Islet of Langerhans (tissue), 1 donor: ENCODE measurements around the gene SLC25A5.
A peak's percentile ranks its signal among the peaks of the same experiment; 100 is the strongest.
"Not testable (repeated sequence)": the region's sequence is repeated elsewhere in the genome, so short reads cannot be mapped to it uniquely, and the experiment has no call there.

ENCODE experiments used
- FAIRE-seq: peaks from one replicate; lab custom pipeline; 2011; peaks lifted over from hg19 to GRCh38; lab: Jason Lieb, UNC

The SLC25A5 gene

GRCh38 chrX:119467842-119468550 is at the start of gene SLC25A5:
TSS of gene SLC25A5 (plus strand) at chrX:119468444. CDS start at chrX:119468516, 72 bp downstream.
- no peak for FAIRE-seq

DNA sequence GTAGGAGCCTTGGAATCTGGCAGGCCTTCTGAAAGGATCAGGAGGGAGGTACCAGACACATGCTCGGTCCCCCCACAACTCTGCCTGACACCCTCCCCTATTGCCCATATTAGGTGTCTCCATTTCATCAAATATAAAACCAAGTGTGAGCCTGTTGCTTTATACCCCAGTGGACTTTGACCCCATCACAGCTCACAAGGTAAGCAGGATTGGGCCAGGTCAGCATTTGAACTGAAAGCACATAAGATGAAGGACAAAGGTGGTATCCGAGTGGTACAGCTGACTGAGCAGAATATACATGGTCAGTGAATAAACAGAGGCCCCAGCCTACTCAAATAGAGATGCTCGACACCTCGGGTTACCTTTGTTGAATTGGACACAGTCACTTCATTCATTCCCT is 49.1 kb upstream of the SLC25A5 start:
- FAIRE-seq: no peak

GRCh38 chrX:119419898-119420297 is 48.3 kb upstream of the SLC25A5 start:
- FAIRE-seq: no peak

- no peak for FAIRE-seq
These were observed 47.1 kb upstream of the SLC25A5 start for GRCh38 chrX:119421016-119421705.

DNA sequence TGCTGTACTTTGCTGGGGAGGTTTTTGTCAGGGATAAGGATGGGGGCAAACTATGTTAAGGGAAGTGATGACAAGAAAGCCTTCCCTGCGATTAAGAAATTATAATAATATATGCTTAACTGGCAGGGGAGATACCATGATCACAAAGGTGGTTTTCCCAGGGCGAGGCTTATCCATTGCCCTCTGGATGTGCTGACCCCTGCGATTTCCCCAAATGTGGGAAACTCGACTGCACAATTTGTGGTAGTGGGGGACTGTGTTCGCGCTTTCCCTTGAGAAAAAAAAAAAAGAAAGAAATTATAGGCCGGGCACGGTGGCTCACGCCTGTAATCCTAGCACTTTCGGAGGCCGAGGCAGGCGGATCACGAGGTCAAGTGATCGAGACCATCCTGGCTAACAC is 44.6 kb upstream of the SLC25A5 start:
- FAIRE-seq: no peak

- FAIRE-seq: no peak
These were observed 43.2 kb upstream of the SLC25A5 start for GRCh38 chrX:119424999-119425398.

DNA sequence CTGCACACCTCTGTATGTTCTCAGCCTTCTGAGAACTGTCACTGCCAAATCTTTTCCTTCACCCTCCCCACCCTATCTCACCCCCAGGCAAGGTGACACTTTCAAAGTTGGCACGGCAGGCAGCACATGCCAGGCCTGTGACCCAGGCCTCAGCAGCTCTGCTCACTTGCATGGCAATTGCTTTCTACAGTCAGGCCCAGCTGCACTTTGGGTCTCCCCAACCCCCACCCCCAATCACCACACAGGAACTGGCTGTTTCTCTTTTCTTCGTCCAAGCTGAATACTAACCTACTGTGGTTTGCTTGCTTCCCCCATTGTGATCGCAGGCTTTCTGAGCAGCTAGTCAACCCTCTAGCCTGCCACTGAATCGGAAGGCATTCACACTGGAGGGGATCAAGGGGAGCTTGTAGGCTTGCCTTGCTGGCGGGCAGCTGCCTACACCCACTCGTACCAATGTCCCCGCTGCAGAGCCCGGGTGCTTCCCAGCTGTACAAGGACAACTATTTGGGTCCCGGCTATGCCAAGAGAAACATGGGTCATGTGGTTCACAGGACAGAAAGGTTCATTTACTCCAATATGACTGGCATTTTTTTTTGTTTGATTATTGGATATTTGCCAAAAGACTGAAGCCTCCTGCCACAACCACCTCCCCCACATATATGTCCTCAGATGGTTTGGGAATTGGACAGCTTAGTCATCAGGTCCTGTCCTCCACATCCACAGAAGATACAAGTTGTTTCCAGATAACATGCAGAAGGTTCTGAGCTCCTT is 41.0 kb upstream of the SLC25A5 start:
- FAIRE-seq: no peak

GRCh38 chrX:119427795-119428185 is 40.5 kb upstream of the SLC25A5 start:
- FAIRE-seq: no peak

- no peak for FAIRE-seq
These were observed 38.8 kb upstream of the SLC25A5 start for GRCh38 chrX:119429471-119429870.

GRCh38 chrX:119441295-119441694 is 26.9 kb upstream of the SLC25A5 start:
- FAIRE-seq: not testable (repeated sequence)

- FAIRE-seq: no peak
These were observed 26.0 kb upstream of the SLC25A5 start for GRCh38 chrX:119442286-119442685.

GRCh38 chrX:119453202-119453601 is 15.0 kb upstream of the SLC25A5 start:
- FAIRE-seq: no peak

GRCh38 chrX:119455264-119455663 is 13.0 kb upstream of the SLC25A5 start:
- FAIRE-seq: no peak

GRCh38 chrX:119459181-119459580 is 9.1 kb upstream of the SLC25A5 start:
- FAIRE-seq: no peak

GRCh38 chrX:119465555-119465954 is 2.7 kb upstream of the SLC25A5 start:
- no peak for FAIRE-seq

- FAIRE-seq: no peak
These were observed 1.3 kb upstream of the SLC25A5 start for GRCh38 chrX:119466970-119467369.

DNA sequence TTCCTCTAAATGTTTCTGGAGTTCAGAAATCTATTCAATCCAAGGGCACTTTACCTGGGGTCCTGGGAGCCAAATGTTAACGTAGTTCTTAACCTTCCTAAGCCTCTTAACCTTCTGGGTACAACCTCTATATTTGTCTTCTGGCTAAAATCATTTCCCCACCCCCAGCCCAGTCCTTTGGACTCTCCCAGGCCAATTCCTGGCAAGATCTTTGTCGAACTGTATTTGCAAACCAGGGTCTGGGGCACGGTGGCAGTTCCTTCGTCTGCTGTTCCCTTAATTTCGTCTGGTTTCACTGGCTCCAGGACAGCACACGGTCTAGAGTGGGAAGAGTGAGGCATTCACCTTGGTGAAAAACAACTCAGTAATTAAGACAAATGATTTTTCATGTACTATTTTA is 811 bp upstream of the SLC25A5 start:
- no peak for FAIRE-seq

- FAIRE-seq: no peak
These were observed 488 bp downstream of the SLC25A5 start for GRCh38 chrX:119468551-119469312.

DNA sequence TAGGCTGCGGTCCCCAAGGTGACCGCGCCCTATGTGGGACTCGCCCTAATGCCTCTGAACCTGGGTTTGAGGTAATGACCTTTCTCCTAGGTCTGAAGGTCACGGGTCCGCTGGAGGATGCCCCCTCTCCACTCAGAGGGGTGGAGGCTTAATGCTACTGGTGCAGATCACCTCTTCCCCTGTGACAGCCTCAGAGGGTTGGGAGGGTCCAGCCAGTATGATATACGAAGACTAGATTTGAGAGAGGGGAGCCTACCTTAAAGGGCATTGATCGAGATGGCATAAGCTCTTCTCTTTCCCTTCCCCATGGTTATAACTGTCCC is 1.0 kb downstream of the SLC25A5 start:
- no peak for FAIRE-seq

GRCh38 chrX:119474615-119475388 is 6.6 kb downstream of the SLC25A5 start:
- no peak for FAIRE-seq

GRCh38 chrX:119475389-119476101 is 7.3 kb downstream of the SLC25A5 start:
- peak; percentile 38 for FAIRE-seq
